Osteocyte (in vitro differentiated cells): ENCODE results near the gene CDH12. TPM values are rescaled to one million over a fixed set of nuclear protein-coding genes. Genes with fewer than 3 reads are reported as not detected.

ENCODE experiments used
- DNase-seq: peaks from one replicate; pipeline ENCODE4 v3.0.0; 2021; ENCODE audit warnings: mixed read lengths; ENCODE audit not compliant: unreplicated experiment; ENCODE audit errors: extremely low spot score
- H3K27ac Mint-ChIP-seq: one replicate; pipeline ENCODE4 v1.8.0; 2021; ENCODE audit warnings: mild to moderate bottlenecking, mixed read lengths; ENCODE audit not compliant: unreplicated experiment
- H3K27me3 Mint-ChIP-seq: one replicate; pipeline ENCODE4 v1.8.0; 2021; ENCODE audit warnings: mixed read lengths; ENCODE audit not compliant: unreplicated experiment
- H3K36me3 Mint-ChIP-seq: one replicate; pipeline ENCODE4 v1.8.0; 2021; ENCODE audit warnings: mixed read lengths; ENCODE audit not compliant: unreplicated experiment
- H3K4me1 Mint-ChIP-seq: one replicate; pipeline ENCODE4 v1.8.0; 2021; ENCODE audit warnings: mixed read lengths; ENCODE audit not compliant: unreplicated experiment
- H3K4me3 Mint-ChIP-seq: one replicate; pipeline ENCODE4 v1.8.0; 2021; ENCODE audit warnings: mild to moderate bottlenecking, moderate library complexity, mixed read lengths; ENCODE audit not compliant: unreplicated experiment
- H3K9me3 Mint-ChIP-seq: one replicate; pipeline ENCODE4 v1.8.0; 2021; ENCODE audit warnings: mixed read lengths; ENCODE audit not compliant: unreplicated experiment
- CTCF ChIP-seq: fragments of 200-600 bp; sonication (generic); IDR thresholded peaks from 2 replicates; pipeline ENCODE4 v1.5.0; 2021; ENCODE audit warnings: antibody characterized with exemption, mild to moderate bottlenecking, moderate library complexity
- total RNA-seq: library from RNA; stranded (reverse); gene quantifications from 2 replicates; pipeline ENCODE4 v1.2.1, GENCODE V29; 2021

CDH12 gene
- total RNA-seq, 1 donor from 2014 or later: not detected

DNA sequence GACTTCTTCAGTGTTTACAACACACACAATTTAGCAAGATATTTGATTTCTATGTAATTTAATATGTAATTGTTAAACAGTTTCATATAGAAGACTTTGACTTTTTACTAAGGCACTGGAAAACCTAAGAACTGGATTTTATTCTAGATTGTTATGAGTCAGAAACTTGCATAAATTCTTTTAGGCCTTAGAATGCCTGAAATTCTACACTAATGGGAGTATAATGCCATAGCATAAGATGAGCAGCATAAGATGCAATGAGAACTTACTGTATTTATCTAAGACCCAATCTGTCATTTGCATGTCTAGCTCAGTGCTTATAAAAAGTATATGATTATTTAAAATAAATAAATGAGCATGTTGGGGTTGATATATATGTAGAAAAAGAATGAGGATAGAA, 285.2 kb downstream of the CDH12 start:
- no peak for DNase-seq

DNA sequence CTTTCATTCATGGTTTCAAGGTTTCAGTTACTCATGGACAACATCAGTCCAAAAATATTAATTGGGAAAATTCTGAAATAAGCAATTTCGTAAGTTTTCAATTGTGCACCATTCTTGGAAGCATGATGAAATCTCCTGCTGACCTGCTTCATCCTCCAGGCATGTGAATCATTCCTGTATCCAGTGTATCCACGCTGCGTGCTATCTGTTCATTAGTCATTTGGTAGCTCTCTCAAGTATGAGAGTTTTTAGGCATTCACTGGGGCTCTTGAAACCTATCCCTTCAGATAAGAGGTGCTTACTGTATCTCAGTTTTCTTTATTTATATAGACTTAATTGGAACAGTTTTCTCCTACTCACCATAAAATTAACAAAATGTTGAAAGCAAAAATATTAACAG, 293.0 kb downstream of the CDH12 start:
- no peaks in the 10 kb centered on the region for H3K9me3 Mint-ChIP-seq
- no peak overlapping the region for H3K27ac Mint-ChIP-seq
- TF ChIP-seq CTCF: no peak
- peaks cover 3% of the 10 kb centered on the region for H3K27me3 Mint-ChIP-seq
- DNase-seq: no peak
- H3K4me1 Mint-ChIP-seq: no peaks in the 10 kb centered on the region
- H3K36me3 Mint-ChIP-seq: no peaks in the 10 kb centered on the region
- no peak overlapping the region for H3K4me3 Mint-ChIP-seq

More for the DNA sequence above, 285.2 kb downstream of the CDH12 start:
- H3K4me1 Mint-ChIP-seq: no peaks in the 10 kb centered on the region
- peaks cover 4% of the 10 kb centered on the region for H3K9me3 Mint-ChIP-seq
- no peak for TF ChIP-seq CTCF
- H3K4me3 Mint-ChIP-seq: no peak overlapping the region
- no peak overlapping the region for H3K27ac Mint-ChIP-seq
- H3K27me3 Mint-ChIP-seq: no peaks in the 10 kb centered on the region
- no peaks in the 10 kb centered on the region for H3K36me3 Mint-ChIP-seq

- peaks cover 3% of the 10 kb centered on the region for H3K27me3 Mint-ChIP-seq
- H3K4me3 Mint-ChIP-seq: no peak overlapping the region
- no peak for TF ChIP-seq CTCF
- no peak for DNase-seq
- H3K36me3 Mint-ChIP-seq: no peaks in the 10 kb centered on the region
- H3K9me3 Mint-ChIP-seq: no peaks in the 10 kb centered on the region
- H3K4me1 Mint-ChIP-seq: no peaks in the 10 kb centered on the region
- H3K27ac Mint-ChIP-seq: no peak overlapping the region
Measured at GRCh38 chr5:22557251-22557650, 295.9 kb downstream of the CDH12 start.

GRCh38 chr5:22554475-22554874, 298.7 kb downstream of the CDH12 start:
- no peak for TF ChIP-seq CTCF
- no peaks in the 10 kb centered on the region for H3K4me1 Mint-ChIP-seq
- H3K4me3 Mint-ChIP-seq: no peak overlapping the region
- H3K9me3 Mint-ChIP-seq: no peaks in the 10 kb centered on the region
- no peaks in the 10 kb centered on the region for H3K36me3 Mint-ChIP-seq
- DNase-seq: no peak
- H3K27me3 Mint-ChIP-seq: peaks cover 10% of the 10 kb centered on the region
- no peak overlapping the region for H3K27ac Mint-ChIP-seq

GRCh38 chr5:22549876-22550671, 303.1 kb downstream of the CDH12 start:
- Mint-ChIP-seq H3K27ac (no peak overlapping the region), H3K9me3 (no peaks in the 10 kb centered on the region), H3K27me3 (peaks cover 7% of the 10 kb centered on the region), H3K4me3 (no peak overlapping the region), H3K4me1 (no peaks in the 10 kb centered on the region), H3K36me3 (no peaks in the 10 kb centered on the region)
- no peak for TF ChIP-seq CTCF
- no peak for DNase-seq
